ENCODE measurements around the gene GJE1.

GJE1 gene

DNA sequence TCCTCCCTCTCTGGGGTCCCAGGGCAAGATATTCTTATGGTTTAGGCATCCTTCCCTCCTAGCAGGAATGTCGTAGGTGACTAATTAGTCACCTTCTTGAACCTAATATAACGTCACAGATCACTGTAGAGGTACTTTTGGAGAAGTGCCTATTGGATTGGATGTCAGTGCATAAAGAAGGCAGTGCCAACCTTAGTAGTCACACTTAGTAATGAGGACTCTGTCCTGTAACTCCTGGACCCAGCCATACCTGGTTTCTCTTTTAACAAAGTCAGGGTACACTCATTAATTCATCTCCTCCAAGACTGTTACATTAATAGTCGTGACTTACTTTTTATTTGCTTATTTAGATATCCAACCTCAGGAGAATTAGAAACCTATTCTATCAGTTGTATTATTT, 34.3 kb downstream of the GJE1 start:
- DNase-seq, result no peak

DNA sequence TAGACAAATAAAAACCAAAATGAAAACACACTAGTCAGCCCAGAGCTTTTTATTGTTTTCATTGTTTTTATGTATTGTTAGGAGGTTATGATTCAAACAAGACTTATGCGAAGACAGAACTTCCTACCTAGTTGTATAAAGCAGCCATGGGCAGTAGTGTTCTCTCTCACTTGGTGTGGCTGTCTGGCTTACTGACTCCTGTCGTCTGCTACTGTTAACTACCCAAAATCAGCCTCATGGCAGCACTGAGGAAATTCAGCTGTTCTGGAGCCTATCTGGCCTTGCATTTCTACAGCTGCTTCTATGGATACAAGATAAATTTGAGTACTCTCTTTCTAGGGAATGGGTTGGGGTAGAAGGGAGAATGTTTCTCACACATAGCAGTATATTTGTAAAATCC, 34.8 kb downstream of the GJE1 start:
- DNase-seq, result no peak

DNA sequence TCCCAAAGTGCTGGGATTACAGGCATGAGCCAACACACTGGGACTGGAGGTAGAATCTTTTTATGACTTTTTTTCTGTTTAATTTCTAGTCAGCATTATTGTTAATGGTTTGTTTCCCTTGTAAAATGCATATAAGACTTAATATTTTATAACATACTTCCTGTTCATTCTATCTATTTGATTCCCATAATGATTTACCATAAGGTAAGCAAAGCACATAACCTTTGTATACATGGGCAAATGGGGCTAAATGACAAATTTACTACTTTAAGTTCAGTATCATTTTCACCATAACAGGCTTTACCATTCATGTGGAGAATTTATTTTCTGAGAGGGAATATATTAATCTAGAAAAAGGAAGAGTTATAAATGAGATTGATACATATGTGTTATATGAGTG, 38.6 kb downstream of the GJE1 start:
- DNase-seq, result no peak

DNA sequence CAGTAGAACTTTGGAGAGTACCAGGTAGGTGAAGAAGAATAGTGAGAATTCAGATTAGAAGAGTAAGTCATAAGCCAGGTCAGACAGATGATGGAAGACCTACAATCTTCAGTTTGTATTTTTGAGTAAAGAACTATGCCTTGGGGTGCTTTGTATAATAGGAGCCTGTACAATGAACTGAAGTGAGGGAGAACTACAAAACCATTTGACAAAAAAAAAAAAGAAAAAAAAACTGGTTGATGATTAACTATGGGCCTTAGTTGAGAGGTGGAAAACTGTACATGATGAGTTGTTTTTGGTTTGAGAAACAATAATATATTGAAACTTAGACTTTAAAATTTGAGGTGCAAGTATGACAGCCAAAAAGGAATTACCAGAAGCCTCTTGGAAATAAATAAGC, 40.0 kb downstream of the GJE1 start:
- DNase-seq, result no peak

- no peak for DNase-seq
Measured at GRCh38 chr6:142173980-142174379, 41.3 kb downstream of the GJE1 start.

- no peak for DNase-seq
Measured at GRCh38 chr6:142174703-142175102, 42.0 kb downstream of the GJE1 start.

DNA sequence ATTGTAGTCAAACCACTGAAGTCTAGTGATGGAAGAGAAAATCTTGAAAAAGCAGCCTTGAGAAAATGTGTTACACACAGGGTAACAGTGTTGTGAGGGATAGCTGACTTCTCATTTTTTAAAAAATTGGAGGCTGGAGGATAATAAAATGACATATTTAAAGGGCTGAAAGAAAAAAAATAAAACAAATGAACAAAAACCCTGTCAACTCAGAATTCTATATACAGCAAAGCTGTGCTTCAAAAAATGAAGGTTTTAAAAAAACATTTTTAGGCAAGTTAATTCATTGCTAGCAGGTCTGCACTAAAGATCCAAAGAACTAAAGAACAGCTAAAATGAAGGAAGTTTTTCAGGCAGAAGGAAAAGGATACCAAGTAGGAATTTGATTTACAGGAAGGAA, 45.4 kb downstream of the GJE1 start:
- DNase-seq, result no peak

DNA sequence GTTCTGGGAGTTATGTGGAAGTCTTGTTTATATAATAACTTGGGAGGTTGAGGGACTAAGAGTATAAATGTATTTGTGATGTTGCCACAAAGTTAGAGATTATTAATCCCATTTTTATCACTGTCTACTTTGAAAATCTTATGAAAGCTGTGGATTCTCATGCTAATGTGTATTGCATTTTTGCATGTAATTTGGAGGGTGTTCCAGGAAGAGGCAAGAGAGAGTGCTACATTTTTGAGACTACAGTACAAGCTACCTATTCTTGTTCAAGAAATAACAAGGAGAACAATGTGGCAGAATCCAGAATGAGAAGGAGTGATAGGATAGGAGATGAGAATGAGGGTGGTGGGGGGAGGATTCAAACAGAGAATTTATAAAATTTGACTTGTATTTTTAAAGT, 49.3 kb downstream of the GJE1 start:
- no peak for DNase-seq

- no peak for DNase-seq
Measured at GRCh38 chr6:142183351-142183750, 50.6 kb downstream of the GJE1 start.

GRCh38 chr6:142184307-142184706, 51.6 kb downstream of the GJE1 start:
- DNase-seq, result no peak

Data from stimulated activated CD4-positive, alpha-beta T cell treated with anti-CD3 and anti-CD28 coated beads, Interleukin-12 subunit alpha, Interleukin-12 subunit beta, amount 100 ng/mL, for 4 hours (primary cell).